GM03348 (cell line): ENCODE data around the gene SPATA46.
A peak's percentile ranks its signal among the peaks of the same experiment; 100 is the strongest.
"Not testable (repeated sequence)": the region's sequence is repeated elsewhere in the genome, so short reads cannot be mapped to it uniquely, and the experiment has no call there.

Experiments
- DNase-seq: peaks from one replicate; pipeline ENCODE4 v3.0.0; 2012; ENCODE audit warnings: low spot score

SPATA46 gene, protein sequence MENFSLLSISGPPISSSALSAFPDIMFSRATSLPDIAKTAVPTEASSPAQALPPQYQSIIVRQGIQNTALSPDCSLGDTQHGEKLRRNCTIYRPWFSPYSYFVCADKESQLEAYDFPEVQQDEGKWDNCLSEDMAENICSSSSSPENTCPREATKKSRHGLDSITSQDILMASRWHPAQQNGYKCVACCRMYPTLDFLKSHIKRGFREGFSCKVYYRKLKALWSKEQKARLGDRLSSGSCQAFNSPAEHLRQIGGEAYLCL

DNA sequence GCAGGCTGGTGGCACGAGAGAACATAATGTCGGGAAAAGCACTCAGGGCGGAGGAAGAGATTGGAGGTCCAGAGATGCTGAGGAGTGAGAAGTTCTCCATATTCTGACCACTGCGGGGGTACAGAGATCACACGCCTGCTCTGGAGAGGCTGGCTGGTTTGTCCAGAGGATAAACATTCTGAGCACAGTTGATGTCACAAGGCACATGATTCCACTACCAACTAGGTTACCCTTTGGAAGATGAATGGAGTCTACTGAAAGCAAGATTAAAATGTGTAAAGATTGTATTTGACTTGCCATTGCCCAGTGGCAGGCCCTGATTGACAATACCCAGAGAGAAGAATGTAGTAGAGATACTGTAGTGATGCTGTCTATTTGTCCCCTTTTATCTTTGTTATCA, at the start of gene SPATA46:
Gene SPATA46, minus strand, starts transcription at position 164 of the 400 bp plus-strand sequence. Its CDS starts 64 bp downstream, at position 100.
- DNase-seq = no peak

DNA sequence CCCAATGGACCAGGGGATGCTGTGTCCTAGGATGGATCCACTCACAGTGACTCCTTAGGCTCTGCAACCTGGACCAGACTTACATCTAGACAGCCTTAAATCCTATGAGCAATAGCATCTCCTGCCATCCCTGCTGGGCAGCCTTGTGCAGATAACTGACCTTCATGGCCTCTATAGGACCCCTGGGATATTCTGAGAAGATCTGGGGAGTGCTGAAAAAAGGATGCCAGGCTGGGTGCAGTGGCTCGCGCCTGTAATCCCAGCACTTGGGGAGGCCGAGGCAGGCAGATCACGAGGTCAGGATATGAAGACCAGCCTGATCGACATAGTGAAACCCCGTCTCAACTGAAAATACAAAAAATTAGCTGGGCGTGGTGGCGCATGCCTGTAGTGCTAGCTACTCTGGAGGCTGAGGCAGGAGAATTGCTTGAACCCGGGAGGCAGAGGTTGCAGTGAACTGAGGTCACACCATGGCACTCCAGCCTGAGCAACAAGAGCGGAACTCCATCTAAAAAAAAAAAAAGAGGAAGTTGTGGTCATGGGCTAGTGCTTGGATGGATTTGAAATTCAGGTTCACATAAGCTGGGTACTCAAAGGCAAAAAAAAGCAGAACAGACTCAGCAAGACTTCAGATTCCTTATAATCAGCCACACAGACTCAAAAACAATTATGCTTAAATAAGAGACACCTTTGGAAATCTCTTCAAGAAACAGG, 46.2 kb upstream of the SPATA46 start:
- no peak for DNase-seq

DNA sequence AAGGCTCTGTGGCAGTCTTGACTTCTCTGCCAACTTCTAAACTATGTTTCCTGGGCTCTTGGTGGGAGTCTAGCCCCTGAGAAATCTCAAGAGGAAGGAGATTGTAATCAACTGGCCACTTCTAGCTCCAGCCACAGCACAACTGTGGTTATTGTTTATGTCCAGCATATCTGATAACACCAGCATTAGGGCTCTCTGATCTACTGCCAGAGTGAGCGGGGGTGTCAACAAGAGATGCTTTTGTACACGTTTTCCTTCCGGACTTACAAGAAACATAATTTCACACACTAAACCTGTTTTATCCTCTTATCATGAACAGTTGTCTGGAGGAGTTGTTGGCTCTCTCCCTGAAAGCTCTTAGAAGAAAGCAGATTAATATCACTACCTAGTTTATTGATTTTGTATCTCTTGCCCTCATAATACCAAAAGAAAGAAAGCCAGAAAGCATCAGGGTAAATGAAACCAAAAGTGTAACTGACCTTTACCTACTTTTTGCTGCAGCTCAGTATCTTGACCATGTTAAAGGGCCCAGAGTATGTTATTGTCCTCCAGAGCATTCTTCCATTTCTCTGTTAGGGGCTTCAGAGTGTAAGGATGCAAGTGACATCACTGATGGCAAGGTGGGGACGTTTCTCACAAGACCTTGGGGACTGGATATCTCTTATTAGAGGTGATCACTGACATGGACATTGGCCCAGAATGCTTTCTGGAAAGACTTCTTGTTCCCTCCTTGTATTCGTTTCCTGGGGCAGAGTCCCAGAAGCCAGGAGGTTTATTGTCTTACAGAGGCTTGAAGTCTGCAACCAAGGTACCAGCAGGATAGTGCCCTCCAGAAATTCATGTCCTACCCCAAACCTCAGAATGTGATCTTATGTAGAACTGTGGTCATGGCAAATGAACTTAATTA, 44.9 kb upstream of the SPATA46 start:
- no peak for DNase-seq

DNA sequence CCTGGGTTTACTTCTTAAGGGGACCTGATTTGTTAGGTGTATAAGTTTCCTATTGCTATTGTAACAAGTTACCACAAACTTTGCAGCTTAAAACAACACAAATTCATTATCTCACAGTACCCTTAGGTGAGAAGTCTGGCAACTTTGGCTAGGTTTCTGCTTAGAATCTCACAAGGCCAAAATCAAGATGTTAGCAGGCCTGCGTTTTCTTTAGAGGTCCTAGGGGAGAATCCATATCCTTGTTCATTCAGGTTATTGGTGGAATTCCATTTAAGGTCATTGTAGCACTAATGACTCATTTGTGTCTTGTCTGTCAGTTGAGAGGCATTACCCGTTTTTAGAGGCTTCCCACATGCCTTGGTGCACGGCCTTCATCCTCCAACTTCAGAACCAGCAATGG, 43.5 kb upstream of the SPATA46 start:
- no peak for DNase-seq

DNA sequence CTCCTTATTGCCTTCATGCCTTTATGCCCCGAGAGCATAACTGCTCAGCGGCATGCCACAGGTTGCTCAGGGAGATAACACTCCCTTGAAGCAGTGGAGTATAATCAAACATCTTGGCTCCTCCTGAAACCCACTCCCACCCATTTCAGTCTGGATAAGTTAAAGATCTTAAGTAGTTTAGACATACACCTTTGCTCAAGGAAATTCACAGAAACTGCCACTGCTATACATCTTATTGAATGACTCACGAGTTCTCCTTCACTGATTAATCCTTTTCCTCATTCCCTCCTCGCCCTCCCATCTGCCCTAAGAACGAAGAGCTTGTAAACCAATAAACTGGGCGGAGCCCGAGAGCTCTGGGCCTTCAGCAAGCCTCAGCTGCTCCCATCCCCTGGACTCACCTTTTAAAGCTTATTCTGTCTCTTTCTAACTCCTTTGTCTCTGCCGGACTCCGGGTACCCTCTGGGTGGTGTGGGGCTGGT, 42.8 kb upstream of the SPATA46 start:
- DNase-seq = not testable (repeated sequence)

DNA sequence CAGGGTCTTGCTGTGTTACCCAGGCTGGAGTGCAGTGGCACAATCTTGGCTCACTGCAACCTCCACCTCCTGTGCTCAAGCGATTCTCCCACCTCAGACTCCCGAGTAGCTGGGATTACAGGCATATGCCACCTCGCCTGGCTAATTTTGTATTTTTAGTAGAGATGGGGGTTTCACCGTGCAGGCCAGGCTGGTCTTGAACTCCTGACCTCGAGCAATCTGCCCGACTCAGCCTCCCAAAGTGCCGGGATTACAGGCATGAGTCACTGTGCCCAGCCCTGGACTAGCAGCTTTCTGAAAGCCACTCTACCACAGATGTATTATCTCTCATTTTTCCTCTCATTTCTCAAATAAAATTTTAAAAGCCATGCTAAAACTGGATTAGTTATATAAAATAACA, 41.9 kb upstream of the SPATA46 start:
- DNase-seq = not testable (repeated sequence)

DNA sequence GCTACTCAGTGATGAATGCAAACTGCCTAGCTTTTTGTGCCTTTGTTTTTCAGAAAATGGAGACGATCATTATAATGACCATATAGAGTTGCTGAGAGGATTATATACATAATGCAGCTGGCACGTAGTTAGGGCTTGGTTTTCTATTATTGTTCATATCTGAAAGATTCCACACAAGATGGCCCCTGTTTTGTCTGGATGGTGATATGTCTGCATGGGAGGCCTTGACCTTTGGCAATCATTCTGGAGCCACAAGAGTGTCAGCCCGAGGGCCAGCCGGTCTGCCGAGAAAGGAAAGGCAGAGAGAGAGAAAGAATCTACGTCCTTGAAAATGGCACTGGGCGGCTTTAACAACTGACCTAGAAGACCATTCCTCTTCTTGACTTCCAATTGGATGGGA, 41.0 kb upstream of the SPATA46 start:
- no peak for DNase-seq

DNA sequence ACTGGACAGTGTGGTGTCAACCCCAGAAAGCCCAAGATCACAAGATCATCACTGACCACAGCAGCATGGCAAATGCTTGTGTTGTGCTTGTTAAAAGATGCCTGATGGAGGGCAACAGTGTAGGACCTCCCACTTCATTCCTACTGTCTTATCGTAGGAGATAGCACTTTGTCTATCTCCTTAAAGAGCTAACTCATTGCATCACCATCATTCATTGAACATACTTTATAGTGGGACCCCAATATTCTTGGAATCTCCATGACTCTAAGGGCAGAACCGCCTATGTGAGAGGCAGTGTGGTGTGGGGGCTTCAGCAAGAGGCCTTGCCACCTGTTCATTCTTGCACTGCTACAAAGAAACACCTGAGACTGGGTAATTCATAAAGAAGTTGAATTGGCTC, 40.3 kb upstream of the SPATA46 start:
- no peak for DNase-seq

DNA sequence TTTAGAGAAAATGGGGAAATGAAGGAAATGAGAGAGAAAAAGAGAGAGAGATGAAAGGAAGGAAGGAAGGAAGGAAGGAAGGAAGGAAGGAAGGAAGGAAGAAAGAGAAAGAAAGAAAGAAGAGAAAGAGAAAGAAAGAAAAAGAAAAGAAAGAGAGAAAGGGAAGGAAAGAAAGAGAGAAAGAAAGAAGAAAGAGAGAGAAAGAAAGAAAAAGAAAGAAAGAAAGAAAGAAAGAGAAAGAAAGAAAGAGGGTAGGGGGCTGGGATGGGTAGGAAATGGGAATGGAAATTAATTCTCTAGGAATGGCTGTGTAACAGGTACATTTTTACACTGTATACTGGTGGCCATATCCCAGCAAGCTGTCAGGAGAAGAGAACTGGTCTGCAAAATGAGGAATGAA, 39.6 kb upstream of the SPATA46 start:
- DNase-seq = no peak

DNA sequence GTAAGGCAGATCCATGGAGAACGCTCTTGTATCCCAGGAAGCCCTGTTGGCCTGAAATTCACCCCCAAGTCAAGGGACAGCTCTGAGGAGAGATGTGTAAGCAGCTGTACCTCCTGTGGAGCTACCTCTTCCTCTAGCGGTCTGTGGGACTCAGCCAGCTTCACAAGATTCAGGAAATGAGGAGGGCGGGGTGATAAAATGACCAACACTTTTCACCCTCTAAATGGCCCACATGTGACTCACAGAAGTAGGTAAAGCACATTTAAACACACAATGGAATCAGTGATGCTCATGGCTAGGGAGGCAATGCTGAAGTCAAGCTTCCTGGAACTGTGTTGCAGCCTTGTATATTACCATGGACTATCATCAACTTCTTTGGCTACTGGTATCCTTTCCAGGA, 35.3 kb upstream of the SPATA46 start, which contains the start of gene SH2D1B:
Gene SH2D1B, minus strand, starts transcription at position 135 of the 400 bp plus-strand sequence. Its CDS starts 120 bp downstream, at position 15.
- no peak for DNase-seq

DNA sequence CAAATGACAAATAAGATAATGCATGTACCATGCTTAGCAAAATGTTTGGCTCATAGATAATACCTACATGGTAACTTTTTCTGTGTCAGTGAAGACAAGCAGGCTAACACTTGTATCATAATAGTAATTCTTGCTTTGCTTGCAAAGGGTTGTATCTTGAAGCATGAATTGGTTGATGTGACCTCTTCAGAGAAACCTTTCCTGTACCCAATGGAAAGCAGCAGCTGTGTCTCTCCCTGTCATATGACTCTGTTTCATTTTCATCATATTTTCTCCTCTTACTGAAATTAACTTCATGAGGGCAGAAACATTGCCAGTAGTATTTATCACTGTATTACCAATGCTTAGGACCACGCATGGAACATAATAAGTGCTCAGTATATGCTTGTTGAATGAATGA, 30.9 kb upstream of the SPATA46 start:
- no peak for DNase-seq

DNA sequence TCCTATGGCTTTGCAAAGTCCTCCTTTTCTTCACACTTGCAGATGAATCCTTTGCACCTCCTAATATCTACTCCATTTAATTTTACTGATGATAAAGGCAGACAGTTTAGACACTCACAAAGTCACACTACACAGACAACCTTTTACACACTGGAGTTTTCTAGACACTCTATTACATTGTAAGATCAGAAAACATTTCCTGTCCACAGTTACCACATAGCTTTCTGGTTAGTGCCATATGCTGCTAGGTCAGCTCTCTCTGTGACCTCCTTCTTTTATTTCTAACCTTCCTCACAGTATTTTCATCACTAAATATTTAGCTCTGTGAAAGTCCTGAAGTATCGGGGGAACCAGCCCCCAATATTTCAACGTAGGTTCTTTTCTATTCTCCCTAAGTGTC, 30.2 kb upstream of the SPATA46 start:
- no peak for DNase-seq

DNA sequence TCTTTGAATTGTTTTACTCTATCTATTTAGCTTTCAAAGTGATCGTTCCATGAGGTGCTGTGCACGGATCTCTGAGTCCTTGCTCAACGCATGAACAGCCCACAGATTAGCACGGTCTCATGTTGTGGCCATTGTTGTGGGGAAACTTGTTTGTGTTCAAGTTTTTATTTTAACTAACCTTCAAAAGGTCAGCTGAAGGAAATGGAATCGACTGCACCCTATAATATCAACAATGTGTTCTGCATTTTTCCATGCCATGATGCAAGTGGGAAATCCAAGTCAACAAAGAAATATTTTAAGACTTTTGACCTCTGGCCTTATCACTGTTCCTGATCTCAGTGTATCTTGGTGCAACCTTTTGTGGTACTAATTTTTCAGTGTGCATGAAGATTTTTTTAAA, 29.1 kb upstream of the SPATA46 start:
- DNase-seq = no peak

DNA sequence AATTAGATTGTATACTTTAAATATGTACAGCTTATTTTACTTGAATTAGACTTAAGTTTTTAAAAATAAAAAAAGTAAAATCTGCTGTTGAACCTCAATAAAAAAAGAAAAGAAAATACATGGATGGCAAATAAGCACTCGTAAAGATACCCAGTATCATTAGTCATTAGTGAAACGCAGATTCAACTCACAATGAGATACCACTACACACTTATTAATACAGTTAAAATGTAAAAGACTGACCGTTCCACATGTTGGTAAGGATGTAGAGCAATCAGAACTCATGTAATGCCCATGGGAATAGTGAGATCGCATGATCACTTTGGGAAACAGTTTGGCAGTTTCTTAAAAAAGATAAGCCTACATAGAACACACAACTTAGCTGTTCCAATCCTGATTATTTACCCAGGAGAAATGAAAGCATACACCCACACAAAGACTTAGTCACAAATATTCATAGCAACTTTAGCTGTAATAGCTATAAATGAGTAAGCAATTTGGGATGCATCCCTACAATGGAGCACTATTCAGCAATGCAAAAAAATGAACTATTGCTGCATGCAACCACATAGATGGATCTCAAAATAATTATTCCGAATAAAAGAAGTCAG, 28.0 kb upstream of the SPATA46 start:
- DNase-seq = peak; percentile 64

DNA sequence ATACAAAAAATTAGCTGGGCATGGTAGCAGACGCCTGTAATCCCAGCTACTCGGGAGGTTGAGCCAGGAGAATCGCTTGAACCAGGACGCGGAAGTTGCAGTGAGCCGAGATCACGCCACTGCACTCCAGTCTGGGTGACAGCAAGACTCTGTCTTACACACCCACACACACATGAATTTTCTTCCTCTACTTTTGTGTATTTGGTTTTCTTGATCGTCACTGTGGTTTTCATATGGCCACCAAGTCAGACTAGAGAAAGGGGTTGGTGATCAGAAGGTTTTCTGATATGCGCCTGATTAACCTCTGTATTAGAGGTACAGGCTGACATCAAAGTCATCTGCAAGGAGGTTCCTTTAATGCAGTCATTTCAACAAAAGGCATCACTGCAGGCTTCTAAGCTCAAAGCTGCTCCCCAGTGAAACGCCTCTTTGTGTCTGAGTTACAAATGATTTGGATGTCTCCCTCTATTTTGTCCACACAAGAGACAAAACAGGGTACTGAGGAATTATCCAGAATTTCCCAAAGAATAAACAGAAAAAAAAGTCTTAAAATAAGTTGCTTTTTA, 24.2 kb upstream of the SPATA46 start:
- DNase-seq = no peak

DNA sequence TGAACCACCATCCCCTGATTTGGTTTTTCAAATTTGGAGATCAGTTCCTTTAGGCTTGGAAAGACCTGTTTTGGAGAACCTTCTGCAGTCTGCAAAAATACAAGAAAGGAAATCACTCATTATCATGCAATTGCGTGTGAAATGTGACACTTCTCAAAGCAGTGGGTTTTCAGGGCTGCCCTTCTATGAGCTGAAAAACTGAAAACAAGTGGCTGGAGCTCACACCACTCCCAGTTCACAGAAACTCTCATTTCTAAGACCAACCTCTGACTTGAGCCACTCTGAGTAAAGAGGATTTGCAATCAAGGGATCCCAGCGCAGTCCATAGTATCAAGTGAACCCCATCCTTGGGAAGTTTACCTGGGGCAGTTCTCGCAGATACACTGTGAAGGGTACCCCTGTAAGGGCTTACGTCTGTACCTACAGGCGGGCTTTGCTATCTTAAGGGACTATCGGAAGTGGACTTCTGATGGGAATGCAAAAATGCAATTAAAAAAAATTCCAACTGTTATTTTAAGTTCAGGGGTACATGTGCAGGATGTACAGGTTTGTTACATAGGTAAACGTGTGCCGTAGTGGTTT, 22.4 kb upstream of the SPATA46 start:
- DNase-seq = no peak

DNA sequence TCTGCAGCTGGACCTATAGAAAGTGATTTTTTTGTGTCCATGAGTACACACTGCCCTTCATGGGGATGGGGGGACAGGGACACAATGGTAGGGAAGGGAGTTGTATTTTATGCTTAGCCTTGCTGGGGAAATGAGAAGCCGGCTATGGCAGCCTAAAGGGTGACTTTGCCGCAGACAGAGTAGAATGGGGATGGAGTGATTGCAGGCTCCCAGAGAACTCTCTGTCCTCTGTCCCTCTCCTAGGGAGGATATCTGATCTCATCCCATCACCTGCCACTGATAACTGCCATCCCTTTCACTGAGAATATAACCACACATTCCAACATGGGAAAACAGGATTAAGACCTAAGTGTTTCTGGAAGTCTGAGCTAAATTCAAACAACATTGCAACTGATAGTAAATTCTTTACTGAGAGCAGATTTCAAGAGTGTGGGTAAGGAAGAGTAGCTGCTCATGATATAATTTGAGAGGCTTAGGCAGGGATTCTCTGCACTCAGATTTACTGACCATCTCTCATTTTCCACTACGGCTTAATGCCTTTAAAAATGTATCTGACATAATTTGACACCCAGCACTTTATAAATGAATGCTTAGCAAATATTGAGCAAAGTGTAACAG, 21.4 kb upstream of the SPATA46 start:
- DNase-seq = no peak

DNA sequence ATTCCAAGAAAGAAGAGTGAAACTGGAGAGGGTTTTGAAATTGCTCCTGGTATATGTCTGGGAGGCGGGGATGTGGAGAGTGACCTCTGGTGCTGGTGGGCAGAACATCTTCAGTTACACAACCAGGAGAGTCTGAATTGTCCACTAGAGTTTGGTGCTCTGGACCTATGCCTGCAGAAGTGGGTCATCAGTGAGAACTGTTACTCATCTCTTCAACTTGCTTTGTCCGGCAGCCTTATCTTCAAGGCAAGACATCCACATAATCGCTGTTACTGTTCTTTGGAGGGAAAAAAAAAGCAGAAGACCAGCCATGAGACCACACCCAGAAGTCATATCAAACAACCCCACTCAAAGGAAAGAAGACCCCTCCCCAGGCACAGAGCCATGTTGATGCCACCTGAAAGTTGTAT, 20.4 kb upstream of the SPATA46 start:
- DNase-seq = peak; percentile 11

DNA sequence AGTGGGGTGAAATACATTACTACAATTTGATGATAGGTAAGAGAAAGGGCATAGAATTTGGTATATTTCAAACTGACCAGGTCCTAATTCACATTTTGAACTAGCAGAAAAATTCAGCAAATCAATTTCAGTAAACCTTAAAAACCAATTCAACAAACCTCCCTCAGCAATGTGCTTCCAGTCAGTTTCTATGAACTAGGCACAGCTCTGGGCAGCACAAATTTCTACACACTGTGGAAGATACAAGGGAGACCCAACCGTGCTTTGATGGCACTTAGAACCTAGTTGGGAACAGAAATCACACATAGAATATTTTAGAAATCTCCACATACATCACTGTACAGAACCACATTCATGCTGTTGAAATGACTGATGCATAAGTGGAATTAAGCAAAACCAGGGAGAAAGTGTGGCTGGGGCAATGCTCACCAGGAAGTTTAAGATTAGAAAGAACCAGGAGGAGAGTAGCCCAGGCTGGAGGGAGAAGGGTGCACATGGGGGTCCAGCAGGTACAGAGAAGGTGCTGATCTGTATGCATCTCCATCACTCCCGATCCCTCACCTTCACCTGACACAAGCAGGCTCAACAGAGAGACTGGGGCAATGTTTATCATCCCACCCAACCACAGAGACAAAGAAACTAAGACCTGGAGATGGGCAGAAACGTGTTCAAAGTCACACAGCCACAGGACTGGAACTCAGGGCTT, 19.7 kb upstream of the SPATA46 start:
- DNase-seq = no peak
